ENCODE data around the gene RPS2.

RPS2 gene

DNA sequence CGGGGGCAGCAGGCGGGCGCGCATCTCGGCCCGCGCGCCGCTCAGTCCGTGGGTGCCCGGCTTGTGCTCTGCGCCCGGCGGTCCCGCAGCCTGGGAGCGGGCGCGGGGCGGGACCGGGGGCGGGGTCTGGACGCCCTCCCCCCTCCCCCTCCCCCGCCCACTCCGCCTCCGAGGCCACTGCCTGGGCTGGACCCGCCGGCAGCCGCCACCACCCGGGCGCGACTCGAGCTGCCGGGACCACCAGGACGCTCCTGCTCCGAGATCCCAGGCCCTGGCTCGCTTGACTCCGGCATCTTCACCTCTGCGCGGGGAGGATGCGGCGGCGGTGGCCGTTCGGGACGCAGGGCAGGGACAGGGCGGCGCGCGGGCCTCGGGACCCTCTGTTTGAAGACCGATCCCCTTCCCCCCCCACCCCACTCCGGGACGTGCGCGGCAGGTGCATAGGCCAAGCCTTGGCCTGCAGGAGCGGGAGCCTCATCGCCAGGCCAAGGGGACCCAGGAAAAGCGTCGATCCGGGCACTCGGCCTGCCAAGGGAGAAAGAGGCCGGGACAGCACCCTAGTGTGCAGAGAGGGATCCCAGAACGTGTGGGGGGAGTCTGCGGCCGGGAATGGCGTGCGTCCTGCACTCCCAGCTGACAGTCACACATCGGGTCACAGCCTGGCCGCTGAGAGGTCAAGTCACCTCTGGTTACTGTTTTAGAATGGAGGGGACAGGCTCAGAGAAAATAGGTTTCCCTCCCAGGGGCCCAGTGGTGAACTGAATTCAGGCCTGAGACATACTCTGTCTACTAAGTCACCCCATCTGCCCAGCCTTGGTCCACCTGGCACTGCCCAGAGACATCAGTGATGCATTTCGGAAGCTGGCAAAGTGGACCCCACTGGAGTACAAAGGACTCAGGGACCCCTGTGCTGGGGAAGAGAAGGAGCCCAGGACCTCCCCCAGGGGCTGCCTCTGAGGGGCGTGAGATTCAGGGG lies 46.0 kb downstream of the RPS2 start, which contains the start of gene HS3ST6:
Gene HS3ST6 (minus strand): TSS at position 65 of the 976 bp plus-strand sequence. CDS start 92 bp downstream, outside the sequence.
- DNase-seq (ENCODE audit: low read depth in 1 of 2, low spot score in 1 of 2) = no peak
- in situ Hi-C loops (cut with HindIII; ENCODE audit: low pct_unique_long_range_greater_than_20kb, low sequenced_read_pairs) = no loop called here
- TF ChIP-seq JUND (IDR thresholded peaks at IDR 0.05; ENCODE audit: low read depth) = no peak

GRCh38 chr16:1917665-1918350 lies 46.8 kb downstream of the RPS2 start:
- no peak for TF ChIP-seq JUND (IDR thresholded peaks at IDR 0.05; ENCODE audit: low read depth)
- in situ Hi-C loops (cut with HindIII; ENCODE audit: low pct_unique_long_range_greater_than_20kb, low sequenced_read_pairs) = no loop called here
- DNase-seq (ENCODE audit: low read depth in 1 of 2, low spot score in 1 of 2) = no peak

- in situ Hi-C loops (cut with HindIII; ENCODE audit: low pct_unique_long_range_greater_than_20kb, low sequenced_read_pairs) = no loop called here
Measured at GRCh38 chr16:1917056-1917664, 47.5 kb downstream of the RPS2 start.

GRCh38 chr16:1916640-1916990 lies 48.0 kb downstream of the RPS2 start:
- TF ChIP-seq JUND (IDR thresholded peaks at IDR 0.05; ENCODE audit: low read depth) = no peak
- DNase-seq (ENCODE audit: low read depth in 1 of 2, low spot score in 1 of 2) = no peak
- in situ Hi-C loops (cut with HindIII; ENCODE audit: low pct_unique_long_range_greater_than_20kb, low sequenced_read_pairs) = no loop called here

More at GRCh38 chr16:1917056-1917664, 47.5 kb downstream of the RPS2 start:
- DNase-seq (ENCODE audit: low read depth in 1 of 2, low spot score in 1 of 2) = no peak
- TF ChIP-seq JUND (IDR thresholded peaks at IDR 0.05; ENCODE audit: low read depth) = no peak

DNA sequence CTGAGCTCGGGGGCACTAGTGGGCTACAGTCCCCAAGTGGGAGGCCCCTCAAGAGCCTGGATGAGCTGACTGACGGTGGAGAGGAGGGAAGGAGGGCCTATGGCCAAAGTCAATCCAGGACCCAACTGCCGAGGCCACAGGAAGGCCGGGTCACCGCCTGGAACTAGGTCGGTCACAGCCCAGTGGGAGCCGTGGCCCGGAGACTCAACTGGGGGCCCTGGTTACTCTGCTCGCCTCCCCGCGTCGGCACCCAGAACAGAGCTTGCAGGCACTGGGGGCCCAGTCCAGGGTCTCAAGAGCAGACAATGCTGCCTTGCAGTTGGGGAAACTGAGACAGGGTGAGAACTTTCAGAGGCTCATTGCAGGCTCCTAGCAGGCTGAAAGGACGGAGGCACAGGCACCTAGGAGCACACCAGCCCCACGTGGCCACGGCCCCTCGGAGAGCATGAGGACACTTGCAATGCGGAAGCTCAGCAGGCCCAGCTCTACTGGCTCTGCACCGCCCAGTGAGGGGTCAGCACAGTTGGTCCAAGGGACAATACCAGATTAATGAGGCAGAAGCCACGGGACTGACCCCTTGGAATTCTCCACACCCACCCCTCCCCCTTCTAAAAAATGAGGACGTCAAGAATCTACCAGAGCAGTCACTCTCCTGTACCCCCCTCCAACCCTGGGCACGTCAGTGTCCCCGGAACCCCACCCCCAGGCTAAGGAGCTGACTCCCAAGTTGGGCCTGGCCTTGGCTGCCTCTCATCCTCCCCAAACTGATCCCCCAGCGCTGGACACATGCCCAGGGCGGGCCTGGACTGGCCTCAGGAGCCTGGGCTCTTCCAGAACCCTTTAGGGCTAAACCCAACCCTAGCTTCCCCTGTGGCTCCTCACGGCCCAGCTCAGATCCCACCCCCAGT lies 48.6 kb downstream of the RPS2 start:
- in situ Hi-C loops (cut with HindIII; ENCODE audit: low pct_unique_long_range_greater_than_20kb, low sequenced_read_pairs) = no loop called here
- no peak for DNase-seq (ENCODE audit: low read depth in 1 of 2, low spot score in 1 of 2)
- no peak for TF ChIP-seq JUND (IDR thresholded peaks at IDR 0.05; ENCODE audit: low read depth)

DNA sequence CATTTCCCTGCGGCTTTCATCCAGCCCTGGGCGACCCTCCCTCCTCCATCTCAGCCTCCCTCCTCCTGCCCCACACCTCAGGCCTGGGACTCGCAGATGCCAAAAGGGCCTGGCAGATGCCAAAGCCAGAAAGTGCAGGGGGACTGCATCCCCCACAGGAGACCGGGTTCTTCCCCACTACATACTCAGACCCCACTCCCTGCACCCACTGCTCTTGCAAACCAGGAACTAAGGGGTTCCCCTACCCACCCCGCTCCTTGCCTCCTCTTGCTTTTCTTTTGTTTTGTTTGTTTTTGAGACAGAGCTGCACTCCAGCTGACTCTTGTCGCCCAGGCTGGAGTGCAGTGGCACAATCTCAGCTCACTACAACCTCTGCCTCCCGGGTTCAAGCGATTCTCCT lies 49.6 kb downstream of the RPS2 start:
- no peak for DNase-seq (ENCODE audit: low read depth in 1 of 2, low spot score in 1 of 2)
- no peak for TF ChIP-seq JUND (IDR thresholded peaks at IDR 0.05; ENCODE audit: low read depth)
- in situ Hi-C loops (cut with HindIII; ENCODE audit: low pct_unique_long_range_greater_than_20kb, low sequenced_read_pairs) = no loop called here

DNA sequence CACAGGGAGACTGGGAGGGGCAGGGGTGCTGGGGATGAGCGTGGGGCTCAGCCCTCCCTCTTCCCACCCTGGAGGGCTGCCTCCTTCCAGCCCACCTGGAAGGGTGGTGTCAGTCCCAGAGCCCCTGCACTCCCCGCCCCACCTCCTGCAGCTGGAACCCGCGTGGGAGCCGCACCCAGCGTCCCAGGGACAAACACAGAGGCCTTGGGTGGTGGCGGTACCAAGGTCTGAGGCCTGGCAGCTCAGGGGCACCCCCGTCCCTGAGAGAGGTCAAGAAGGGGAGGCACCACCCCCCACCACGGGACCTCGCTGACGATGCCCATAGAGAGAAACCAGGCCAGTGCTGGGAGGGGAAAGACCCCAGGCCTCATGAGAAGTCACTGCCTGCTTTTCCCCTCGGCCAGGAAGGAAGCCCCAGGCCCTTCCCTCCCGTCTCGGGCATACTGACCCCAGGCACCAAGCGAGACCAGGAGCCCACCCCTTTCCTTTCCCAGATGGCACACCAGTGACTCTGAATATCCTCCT lies 50.5 kb downstream of the RPS2 start:
- no peak for DNase-seq (ENCODE audit: low read depth in 1 of 2, low spot score in 1 of 2)
- in situ Hi-C loops (cut with HindIII; ENCODE audit: low pct_unique_long_range_greater_than_20kb, low sequenced_read_pairs) = no loop called here
- no peak for TF ChIP-seq JUND (IDR thresholded peaks at IDR 0.05; ENCODE audit: low read depth)

GRCh38 chr16:1913327-1914083 lies 51.1 kb downstream of the RPS2 start:
- in situ Hi-C loops (cut with HindIII; ENCODE audit: low pct_unique_long_range_greater_than_20kb, low sequenced_read_pairs) = no loop called here
- DNase-seq (ENCODE audit: low read depth in 1 of 2, low spot score in 1 of 2) = peak in 1 of 2 experiments; percentile 64
- TF ChIP-seq JUND (IDR thresholded peaks at IDR 0.05; ENCODE audit: low read depth) = no peak

GRCh38 chr16:1912215-1912543 lies 52.4 kb downstream of the RPS2 start:
- no peak for DNase-seq (ENCODE audit: low read depth in 1 of 2, low spot score in 1 of 2)
- in situ Hi-C loops (cut with HindIII; ENCODE audit: low pct_unique_long_range_greater_than_20kb, low sequenced_read_pairs) = no loop called here
- TF ChIP-seq JUND (IDR thresholded peaks at IDR 0.05; ENCODE audit: low read depth) = no peak

Data from T47D (cell line).